Measurements from ENCODE around the gene MYLK3. TPM values are rescaled to one million over a fixed set of nuclear protein-coding genes. Genes with fewer than 3 reads are reported as not detected.

The MYLK3 gene
- total RNA-seq, 1 experiment from 2014 or later = 0.80 TPM

GRCh38 chr16:46748775-46749705, 896 bp upstream of the MYLK3 start:
- Mint-ChIP-seq H3K4me3 (ENCODE audit: low read depth, unreplicated experiment) (no peak overlapping the region), H3K36me3 (ENCODE audit: insufficient read depth, unreplicated experiment) (no peaks in the 10 kb centered on the region), H3K9me3 (ENCODE audit: low read depth, unreplicated experiment) (no peaks in the 10 kb centered on the region), H3K27me3 (ENCODE audit: unreplicated experiment) (no peaks in the 10 kb centered on the region), H3K4me1 (ENCODE audit: low read depth, unreplicated experiment) (no peaks in the 10 kb centered on the region), H3K27ac (ENCODE audit: unreplicated experiment) (no peak overlapping the region)
- TF ChIP-seq, protein P1, sequence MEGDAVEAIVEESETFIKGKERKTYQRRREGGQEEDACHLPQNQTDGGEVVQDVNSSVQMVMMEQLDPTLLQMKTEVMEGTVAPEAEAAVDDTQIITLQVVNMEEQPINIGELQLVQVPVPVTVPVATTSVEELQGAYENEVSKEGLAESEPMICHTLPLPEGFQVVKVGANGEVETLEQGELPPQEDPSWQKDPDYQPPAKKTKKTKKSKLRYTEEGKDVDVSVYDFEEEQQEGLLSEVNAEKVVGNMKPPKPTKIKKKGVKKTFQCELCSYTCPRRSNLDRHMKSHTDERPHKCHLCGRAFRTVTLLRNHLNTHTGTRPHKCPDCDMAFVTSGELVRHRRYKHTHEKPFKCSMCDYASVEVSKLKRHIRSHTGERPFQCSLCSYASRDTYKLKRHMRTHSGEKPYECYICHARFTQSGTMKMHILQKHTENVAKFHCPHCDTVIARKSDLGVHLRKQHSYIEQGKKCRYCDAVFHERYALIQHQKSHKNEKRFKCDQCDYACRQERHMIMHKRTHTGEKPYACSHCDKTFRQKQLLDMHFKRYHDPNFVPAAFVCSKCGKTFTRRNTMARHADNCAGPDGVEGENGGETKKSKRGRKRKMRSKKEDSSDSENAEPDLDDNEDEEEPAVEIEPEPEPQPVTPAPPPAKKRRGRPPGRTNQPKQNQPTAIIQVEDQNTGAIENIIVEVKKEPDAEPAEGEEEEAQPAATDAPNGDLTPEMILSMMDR (IDR thresholded peaks at IDR 0.05; ENCODE audit: unreplicated experiment) = no peak
- intact Hi-C loops (cut with micrococcal nuclease; ENCODE audit: unreplicated experiment) = no loop called here
- no peak for DNase-seq
- CTCF ChIA-PET = no interaction called here
- BruUV-seq (replicated peaks) = no TSS peak

GRCh38 chr16:46746821-46747776, 1.0 kb downstream of the MYLK3 start:
- CTCF ChIA-PET = interaction anchor here (0.9 kb wide), 1 partner anchor 23 kb away, joined by 5 read pairs; no protein-coding TSS in a partner anchor
- TF ChIP-seq, protein P1 (IDR thresholded peaks at IDR 0.05; ENCODE audit: unreplicated experiment) = no peak
- H3K4me3 Mint-ChIP-seq (ENCODE audit: low read depth, unreplicated experiment) = no peak overlapping the region

GRCh38 chr16:46745617-46746016, 2.5 kb downstream of the MYLK3 start:
- Mint-ChIP-seq H3K27me3 (ENCODE audit: unreplicated experiment) (no peaks in the 10 kb centered on the region), H3K27ac (ENCODE audit: unreplicated experiment) (no peak overlapping the region), H3K4me3 (ENCODE audit: low read depth, unreplicated experiment) (no peak overlapping the region), H3K36me3 (ENCODE audit: insufficient read depth, unreplicated experiment) (no peaks in the 10 kb centered on the region), H3K4me1 (ENCODE audit: low read depth, unreplicated experiment) (no peaks in the 10 kb centered on the region), H3K9me3 (ENCODE audit: low read depth, unreplicated experiment) (no peaks in the 10 kb centered on the region)
- intact Hi-C loops (cut with micrococcal nuclease; ENCODE audit: unreplicated experiment) = no loop called here
- DNase-seq = no peak
- CTCF ChIA-PET = no interaction called here
- TF ChIP-seq, protein P1 (IDR thresholded peaks at IDR 0.05; ENCODE audit: unreplicated experiment) = no peak
- no TSS peak for BruUV-seq (replicated peaks)

More at GRCh38 chr16:46746821-46747776, 1.0 kb downstream of the MYLK3 start:
- Mint-ChIP-seq H3K9me3 (ENCODE audit: low read depth, unreplicated experiment) (no peaks in the 10 kb centered on the region), H3K4me1 (ENCODE audit: low read depth, unreplicated experiment) (no peaks in the 10 kb centered on the region), H3K27me3 (ENCODE audit: unreplicated experiment) (no peaks in the 10 kb centered on the region), H3K27ac (ENCODE audit: unreplicated experiment) (no peak overlapping the region), H3K36me3 (ENCODE audit: insufficient read depth, unreplicated experiment) (no peaks in the 10 kb centered on the region)
- intact Hi-C loops (cut with micrococcal nuclease; ENCODE audit: unreplicated experiment) = no loop called here
- DNase-seq = no peak
- no TSS peak for BruUV-seq (replicated peaks)

DNA sequence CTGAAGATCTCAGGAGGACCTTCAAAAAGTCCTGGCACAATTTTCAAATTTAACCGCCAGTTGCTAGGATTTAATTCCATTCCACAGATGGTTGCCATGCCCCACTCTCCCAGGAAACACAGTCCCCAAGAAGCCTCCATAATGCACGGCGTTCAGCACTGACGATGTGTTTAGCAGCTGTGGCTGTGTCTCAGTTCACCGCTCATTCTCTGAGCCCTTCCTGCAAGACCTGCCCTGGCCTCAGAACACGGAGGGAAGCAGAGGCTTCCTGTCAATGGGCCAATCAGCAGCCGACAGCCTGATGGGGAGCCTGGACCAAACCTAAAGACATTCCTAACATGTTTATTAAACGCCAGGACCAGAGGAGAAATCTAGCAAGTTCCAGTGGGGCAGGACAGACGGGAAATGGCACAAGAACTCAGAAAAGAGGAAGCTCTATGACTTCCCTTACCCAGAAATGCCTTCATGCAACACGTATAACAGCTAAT, 4.9 kb downstream of the MYLK3 start:
- H3K27me3 Mint-ChIP-seq (ENCODE audit: unreplicated experiment) = no peaks in the 10 kb centered on the region
- intact Hi-C loops (cut with micrococcal nuclease; ENCODE audit: unreplicated experiment) = no loop called here
- CTCF ChIA-PET = no interaction called here
- H3K36me3 Mint-ChIP-seq (ENCODE audit: insufficient read depth, unreplicated experiment) = no peaks in the 10 kb centered on the region
- DNase-seq = no peak
- H3K27ac Mint-ChIP-seq (ENCODE audit: unreplicated experiment) = no peak overlapping the region
- H3K9me3 Mint-ChIP-seq (ENCODE audit: low read depth, unreplicated experiment) = no peaks in the 10 kb centered on the region
- H3K4me3 Mint-ChIP-seq (ENCODE audit: low read depth, unreplicated experiment) = no peak overlapping the region
- no peaks in the 10 kb centered on the region for H3K4me1 Mint-ChIP-seq (ENCODE audit: low read depth, unreplicated experiment)
- BruUV-seq (replicated peaks) = no TSS peak
- TF ChIP-seq, protein P1 (IDR thresholded peaks at IDR 0.05; ENCODE audit: unreplicated experiment) = no peak
